HG02763 (cell line): ENCODE results near the gene PLTP.

Experiments
- ATAC-seq: cut with Tn5 transposase; IDR thresholded peaks from one replicate; pipeline ENCODE4 v1.9.1; 2021; ENCODE audit warnings: mild to moderate bottlenecking, moderate library complexity; ENCODE audit not compliant: unreplicated experiment

The PLTP gene

GRCh38 chr20:45921337-45922189 is 9.6 kb upstream of the PLTP start:
- ATAC-seq: no peak

DNA sequence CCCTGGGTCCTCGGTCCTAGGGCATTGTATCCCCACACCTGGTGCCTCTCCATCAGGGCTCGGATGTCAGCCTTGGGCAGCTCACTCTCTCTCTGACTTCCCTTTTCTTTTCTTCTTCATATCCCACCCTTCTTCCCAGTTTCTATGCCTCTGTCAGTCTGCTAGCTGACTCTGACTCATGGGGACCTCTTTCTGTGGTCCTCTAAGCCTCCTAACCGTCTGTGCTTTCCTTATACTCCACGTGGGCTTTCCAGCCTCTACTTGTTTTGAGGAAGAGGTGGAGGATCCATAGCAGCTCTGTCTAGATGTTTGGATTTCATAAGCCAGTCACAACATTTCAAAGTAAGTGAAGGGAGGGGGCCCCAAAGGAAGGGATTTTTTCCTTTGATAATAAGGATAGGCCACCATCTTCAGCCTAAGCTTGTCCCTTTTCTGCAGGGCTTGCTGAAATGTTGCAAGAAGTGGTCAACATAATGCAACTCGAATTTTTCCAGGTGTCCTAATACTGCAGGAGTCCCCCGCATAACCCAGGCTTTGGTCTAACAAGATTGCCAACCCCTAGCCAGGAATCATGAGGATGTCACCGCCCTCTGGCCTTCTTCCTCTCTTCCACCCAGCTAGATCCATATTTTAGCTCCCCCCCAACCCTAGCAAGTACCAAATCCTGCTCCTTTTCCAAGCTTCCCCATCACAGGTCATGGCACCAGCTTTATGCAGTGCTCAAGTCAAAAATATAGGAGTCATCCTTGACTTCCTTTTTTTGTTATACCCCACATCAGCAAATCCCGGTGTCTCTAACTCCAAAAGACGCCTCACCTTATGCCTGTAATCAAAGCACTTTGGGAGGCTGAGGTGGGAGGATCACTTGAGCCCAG is 8.7 kb upstream of the PLTP start:
- ATAC-seq: no peak

DNA sequence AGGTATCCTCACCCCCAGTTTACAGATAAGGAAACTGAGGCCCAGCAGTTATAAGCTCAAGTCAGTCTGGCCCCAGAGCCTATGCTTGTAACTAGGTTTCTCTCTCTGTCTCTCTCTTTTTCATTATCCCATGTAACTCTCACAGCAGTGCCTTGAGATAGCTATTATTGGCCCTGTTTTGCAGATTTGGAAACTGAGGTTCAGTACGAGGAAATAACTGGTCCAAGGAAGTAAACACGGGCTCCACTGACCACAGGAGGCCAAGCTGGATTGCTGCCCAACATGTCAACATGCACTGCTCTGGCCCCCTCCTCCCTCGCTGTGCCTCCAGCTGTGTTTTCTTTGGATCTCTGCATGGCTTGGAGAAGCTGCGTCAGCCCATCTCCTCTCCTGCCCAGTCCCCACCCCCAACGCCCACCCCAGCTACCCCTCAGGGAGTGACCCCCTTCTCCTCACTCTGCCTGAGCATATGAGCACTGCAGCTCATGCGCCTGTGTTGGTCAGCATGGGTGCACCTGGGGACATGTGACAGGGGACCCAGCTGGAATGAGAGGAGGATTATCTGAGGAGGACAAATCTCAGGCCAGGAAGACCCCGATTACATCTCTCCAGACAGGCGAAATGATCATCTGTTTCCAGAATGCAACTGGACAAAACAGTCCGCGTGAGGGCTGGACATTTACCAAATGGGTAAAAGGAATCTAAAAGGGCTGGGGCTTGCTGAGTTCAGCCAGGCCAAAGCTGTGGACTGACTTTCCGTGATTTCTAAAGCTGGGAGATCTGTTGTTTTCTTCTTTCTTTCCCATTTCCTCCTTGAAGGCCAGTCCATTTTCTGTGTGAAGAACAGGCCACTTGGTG is 7.8 kb upstream of the PLTP start:
- no peak for ATAC-seq

DNA sequence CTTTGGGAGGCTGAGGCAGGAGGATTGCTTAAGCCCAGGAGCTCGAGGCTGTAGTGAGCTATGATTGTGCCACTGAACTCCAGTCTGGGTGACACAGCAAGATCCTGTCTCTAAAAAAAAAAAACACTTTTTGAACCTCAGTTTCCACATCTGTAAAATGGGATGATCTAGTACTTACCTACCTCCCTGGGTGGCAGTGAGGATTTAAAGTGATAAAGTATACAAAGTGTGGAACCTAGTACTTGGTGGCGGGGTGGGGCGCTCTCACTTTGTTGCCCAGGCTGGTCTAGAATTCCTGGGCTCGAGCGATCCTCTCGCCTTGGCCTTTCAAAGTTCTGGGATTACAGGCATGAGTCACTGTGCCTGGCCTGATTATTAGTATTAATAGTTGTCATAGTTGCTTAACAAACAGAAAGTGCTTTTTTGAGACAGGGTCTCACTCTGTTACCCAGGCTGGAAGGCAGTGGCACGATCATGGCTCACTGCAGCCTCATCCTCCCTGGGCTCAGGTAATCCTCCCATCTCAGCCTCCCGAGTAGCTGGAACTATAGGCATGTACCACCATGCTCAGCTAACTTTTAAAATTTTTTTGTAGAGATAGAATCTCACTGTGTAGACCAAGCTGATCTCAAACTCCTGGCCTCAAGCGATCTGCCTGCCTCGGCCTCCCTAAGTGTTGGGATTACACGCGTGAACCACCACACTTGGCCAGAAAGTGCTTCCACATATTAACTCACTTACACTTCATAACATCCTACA is 7.0 kb upstream of the PLTP start:
- no peak for ATAC-seq

- no peak for ATAC-seq
Measured at GRCh38 chr20:45918182-45918737, 6.3 kb upstream of the PLTP start.

DNA sequence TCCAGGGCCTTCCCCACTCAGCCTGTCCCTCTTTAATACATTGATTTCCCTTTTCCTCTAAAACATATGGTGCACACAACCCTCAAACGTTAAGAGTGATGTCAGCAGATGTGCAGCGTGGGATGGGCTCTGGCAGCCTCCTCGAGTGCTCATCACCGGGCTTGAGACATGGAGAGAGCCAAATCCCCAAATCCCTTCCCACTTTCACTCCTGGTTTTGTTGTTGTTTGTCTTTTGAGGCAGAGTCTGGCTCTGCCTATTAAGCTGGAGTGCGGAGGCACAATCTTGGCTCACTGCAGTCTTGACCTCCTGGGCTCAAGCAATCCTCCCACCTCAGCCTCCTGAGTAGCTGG is 5.8 kb upstream of the PLTP start:
- ATAC-seq: no peak

DNA sequence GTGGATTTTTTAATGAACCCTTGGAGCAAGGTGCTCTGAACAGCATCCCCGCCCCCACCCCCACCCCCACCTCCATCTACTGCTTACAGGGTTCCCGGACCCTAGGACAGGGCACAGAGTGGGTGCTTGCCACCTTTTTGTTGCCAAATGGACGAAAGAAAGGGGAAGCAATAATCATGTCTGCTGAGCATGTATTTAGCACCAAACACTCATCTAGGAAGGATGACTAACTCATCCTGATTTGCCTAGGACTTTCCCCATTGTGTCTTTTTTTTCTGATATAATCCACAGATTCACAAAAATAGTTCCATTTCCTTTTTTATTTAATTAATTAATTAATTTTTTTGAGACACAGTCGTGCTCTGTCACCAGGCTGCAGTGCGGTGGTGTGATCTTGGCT is 1.2 kb upstream of the PLTP start:
- no peak for ATAC-seq

- ATAC-seq: no peak
Measured at GRCh38 chr20:45912344-45912682, 358 bp upstream of the PLTP start.

DNA sequence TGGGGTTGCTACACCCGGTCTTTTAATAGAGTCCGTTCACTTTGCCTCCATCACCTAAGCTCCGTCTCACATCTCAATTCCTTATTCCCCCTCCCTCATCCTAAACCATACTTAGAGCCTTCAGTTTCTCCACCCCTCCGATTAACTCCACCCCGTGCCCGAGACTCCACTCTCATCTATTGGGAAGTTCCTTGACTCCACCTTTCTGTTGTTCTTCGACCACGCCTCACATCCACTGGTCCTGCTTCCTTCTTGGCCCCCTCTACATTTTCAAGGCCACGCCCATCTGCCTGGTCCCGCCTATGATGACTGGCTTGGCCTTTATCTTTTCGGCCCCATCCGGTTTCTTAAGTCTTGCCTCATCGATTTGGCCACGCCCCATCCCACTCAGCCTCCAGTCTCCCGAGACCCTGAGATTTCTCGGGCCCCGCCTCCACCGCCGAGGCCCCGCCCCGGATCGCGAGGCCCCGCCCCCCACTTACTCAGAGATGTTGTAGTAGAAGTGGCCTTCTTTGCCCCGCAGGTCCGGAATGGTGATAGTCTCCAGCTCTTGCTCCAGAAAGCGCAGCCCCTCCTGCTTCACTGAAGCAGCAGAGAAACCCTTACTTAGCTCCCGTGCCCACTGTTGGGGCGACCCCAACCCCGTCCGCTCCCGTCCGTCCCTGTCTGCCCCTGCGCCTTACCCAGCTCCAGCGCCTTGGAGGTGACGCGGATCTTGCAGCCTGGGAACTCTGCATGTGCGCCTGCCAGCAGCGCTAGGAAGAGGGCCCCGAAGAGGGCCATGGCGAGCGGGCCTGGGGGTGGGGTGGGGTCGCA is 1.1 kb downstream of the PLTP start:
- peak; percentile 84 for ATAC-seq

GRCh38 chr20:45909817-45910669 is 1.9 kb downstream of the PLTP start:
- ATAC-seq: no peak

- ATAC-seq: no peak
Measured at GRCh38 chr20:45909336-45909808, 2.6 kb downstream of the PLTP start.

GRCh38 chr20:45908084-45908483 is 3.9 kb downstream of the PLTP start:
- no peak for ATAC-seq

- no peak for ATAC-seq
Measured at GRCh38 chr20:45907219-45907948, 4.6 kb downstream of the PLTP start.

- no peak for ATAC-seq
Measured at GRCh38 chr20:45905505-45906079, 6.4 kb downstream of the PLTP start.

- no peak for ATAC-seq
Measured at GRCh38 chr20:45904583-45905504, 7.1 kb downstream of the PLTP start.

DNA sequence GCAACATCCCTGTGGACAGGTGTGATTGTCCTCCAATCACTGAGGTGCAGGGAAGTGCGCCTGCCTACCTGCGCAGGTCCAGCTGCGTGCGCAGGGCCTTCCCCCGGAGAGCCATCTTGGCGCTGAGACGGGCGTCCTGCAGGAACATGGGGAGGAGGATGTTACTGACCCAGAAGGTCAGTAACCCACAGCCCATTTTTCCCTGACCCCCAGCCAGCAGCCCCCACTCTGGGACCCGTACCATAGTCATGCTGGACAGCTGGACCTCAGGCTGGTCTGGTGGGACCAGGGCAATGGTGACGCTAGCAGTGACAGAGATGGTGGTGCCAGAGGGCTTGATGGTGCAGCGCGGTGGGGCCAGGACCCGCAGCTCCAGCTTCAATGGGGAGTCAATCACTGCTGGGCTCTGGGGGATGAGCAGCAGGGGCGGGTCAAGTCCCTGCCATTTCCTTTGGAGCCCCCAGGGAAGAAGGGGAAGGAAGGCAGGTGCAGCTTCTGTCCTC is 9.7 kb downstream of the PLTP start:
- no peak for ATAC-seq
